HG03060 (cell line): ENCODE measurements around the gene NTN1.

Experiments used
- ATAC-seq: cut with Tn5 transposase; IDR thresholded peaks from one replicate; pipeline ENCODE4 v1.9.1; 2021; ENCODE audit warnings: low read depth, moderate number of reproducible peaks; ENCODE audit not compliant: unreplicated experiment

NTN1 gene

GRCh38 chr17:9116861-9117568 lies 95.7 kb downstream of the NTN1 start:
- no peak for ATAC-seq

GRCh38 chr17:9120471-9120870 lies 99.2 kb downstream of the NTN1 start:
- no peak for ATAC-seq

- no peak for ATAC-seq
Observed at GRCh38 chr17:9121186-9121820, 100.0 kb downstream of the NTN1 start.

- no peak for ATAC-seq
Observed at GRCh38 chr17:9123594-9124553, 102.6 kb downstream of the NTN1 start.

- ATAC-seq = no peak
Observed at GRCh38 chr17:9124554-9124935, 103.2 kb downstream of the NTN1 start.

- no peak for ATAC-seq
Observed at GRCh38 chr17:9125722-9126121, 104.4 kb downstream of the NTN1 start.

- no peak for ATAC-seq
Observed at GRCh38 chr17:9127340-9127739, 106.0 kb downstream of the NTN1 start.

GRCh38 chr17:9131371-9131770 lies 110.1 kb downstream of the NTN1 start:
- ATAC-seq = no peak

GRCh38 chr17:9132291-9132690 lies 111.0 kb downstream of the NTN1 start:
- ATAC-seq = no peak

GRCh38 chr17:9132944-9133610 lies 111.8 kb downstream of the NTN1 start:
- no peak for ATAC-seq

GRCh38 chr17:9138161-9138717 lies 116.9 kb downstream of the NTN1 start:
- ATAC-seq = no peak

- no peak for ATAC-seq
Observed at GRCh38 chr17:9139695-9140094, 118.4 kb downstream of the NTN1 start.

GRCh38 chr17:9140550-9141424 lies 119.5 kb downstream of the NTN1 start:
- ATAC-seq = no peak

- ATAC-seq = no peak
Observed at GRCh38 chr17:9141425-9141753, 120.1 kb downstream of the NTN1 start.

GRCh38 chr17:9142772-9143494 lies 121.6 kb downstream of the NTN1 start:
- no peak for ATAC-seq

GRCh38 chr17:9144502-9145249 lies 123.4 kb downstream of the NTN1 start:
- no peak for ATAC-seq

- no peak for ATAC-seq
Observed at GRCh38 chr17:9146064-9146463, 124.8 kb downstream of the NTN1 start.

GRCh38 chr17:9148905-9149525 lies 127.7 kb downstream of the NTN1 start:
- ATAC-seq = no peak
